MV-4-11 (cell line): Measurements from ENCODE around the gene TLR8.
"Not testable (repeated sequence)": the region's sequence is repeated elsewhere in the genome, so short reads cannot be mapped to it uniquely, and the experiment has no call there.

Experiments
- DNase-seq: peaks from one replicate; lab custom pipeline; 2025; lab: John Stamatoyannopoulos, UW

TLR8 gene

GRCh38 chrX:12898073-12898472 lies 8.3 kb upstream of the TLR8 start:
- no peak for DNase-seq

DNA sequence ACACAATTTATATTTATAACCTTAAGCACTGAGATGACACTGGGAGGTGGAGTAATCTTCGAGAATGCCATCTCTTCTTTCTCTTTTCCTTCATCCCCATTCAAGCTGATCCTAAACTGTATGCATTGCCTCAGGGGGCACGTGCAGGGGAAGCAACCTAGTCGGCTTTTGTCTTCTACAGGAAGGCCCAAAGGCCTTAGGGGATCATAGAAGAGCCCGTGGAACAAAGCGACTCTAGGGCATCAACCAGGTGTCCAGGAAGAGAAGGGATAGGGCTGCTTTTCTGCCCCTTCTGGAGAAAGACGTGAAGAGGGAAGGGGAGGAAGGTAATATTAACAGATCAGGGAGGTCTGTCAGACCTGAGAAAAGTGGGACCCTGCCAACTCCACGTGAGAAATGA lies 6.9 kb upstream of the TLR8 start:
- DNase-seq = no peak

- DNase-seq = peak; percentile 20
Measured at GRCh38 chrX:12901486-12901885, 4.9 kb upstream of the TLR8 start.

GRCh38 chrX:12903646-12904045 lies 2.8 kb upstream of the TLR8 start:
- no peak for DNase-seq

- DNase-seq = peak; percentile 71
Measured at GRCh38 chrX:12910423-12911121, 4.2 kb downstream of the TLR8 start.

GRCh38 chrX:12911122-12911470 lies 4.7 kb downstream of the TLR8 start:
- peak; percentile 37 for DNase-seq

DNA sequence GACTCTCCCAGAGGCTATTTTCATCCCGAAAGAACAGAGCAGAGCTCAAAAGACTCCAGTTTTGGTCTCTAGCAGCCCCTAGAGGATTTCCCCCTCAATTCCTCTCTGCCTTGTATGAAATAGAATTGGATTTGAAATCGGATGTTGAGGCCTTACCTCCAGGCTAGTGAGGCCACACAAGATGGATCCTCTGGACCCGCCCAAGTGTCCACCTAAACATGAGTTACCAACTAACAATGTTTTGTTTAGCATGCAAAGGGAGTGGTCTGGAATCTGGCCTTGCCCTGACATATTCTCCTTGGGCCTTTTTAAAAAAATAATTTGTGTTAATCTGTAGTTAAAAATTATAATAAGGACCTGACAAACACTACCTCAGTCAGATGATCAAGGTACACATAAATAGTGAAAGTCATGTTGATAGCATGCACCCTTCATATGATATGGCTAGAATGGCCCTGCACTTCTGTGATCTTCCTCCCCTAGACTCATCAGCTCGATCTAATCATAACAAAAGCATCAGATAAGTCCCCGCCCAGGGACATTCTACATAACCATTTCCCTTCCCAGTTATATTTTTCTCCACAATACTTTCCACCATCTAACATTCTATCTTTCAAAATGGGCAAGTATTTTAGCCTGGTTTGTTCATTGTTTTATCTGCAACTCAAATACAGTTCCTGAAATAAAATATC lies 6.5 kb downstream of the TLR8 start:
- no peak for DNase-seq

DNA sequence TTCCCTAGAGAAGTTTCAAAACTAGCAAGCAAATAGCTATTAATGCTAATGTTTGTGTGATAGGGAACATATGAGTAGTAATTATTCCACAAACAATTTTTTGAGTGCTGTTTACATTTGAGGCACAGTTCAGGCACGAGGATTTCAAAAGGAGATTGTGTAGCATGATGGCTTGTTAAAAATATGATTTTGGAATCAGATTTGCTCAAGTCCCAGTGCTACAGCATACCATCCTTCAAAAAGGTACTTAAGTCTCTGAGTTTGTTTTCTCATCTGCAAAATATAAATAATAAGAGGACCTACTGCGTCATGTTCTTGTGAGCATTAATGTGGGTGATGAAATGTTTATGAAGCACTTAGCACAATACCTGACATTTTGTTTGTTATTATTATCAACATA lies 11.3 kb downstream of the TLR8 start:
- no peak for DNase-seq

- DNase-seq = peak; percentile 42
Measured at GRCh38 chrX:12919051-12919450, 12.6 kb downstream of the TLR8 start.

- no peak for DNase-seq
Measured at GRCh38 chrX:12919620-12920019, 13.2 kb downstream of the TLR8 start.

- no peak for DNase-seq
Measured at GRCh38 chrX:12920990-12921389, 14.6 kb downstream of the TLR8 start.

GRCh38 chrX:12921886-12922598 lies 15.6 kb downstream of the TLR8 start:
- no peak for DNase-seq

DNA sequence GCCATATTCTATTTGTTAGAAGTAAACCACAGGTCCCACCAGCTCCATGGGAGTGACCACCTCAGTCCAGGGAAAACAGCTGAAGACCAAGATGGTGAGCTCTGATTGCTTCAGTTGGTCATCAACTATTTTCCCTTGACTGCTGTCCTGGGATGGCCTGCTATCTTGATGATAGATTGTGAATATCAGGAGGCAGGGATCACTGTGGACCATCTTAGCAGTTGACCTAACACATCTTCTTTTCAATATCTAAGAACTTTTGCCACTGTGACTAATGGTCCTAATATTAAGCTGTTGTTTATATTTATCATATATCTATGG lies 16.1 kb downstream of the TLR8 start:
- DNase-seq = no peak

DNA sequence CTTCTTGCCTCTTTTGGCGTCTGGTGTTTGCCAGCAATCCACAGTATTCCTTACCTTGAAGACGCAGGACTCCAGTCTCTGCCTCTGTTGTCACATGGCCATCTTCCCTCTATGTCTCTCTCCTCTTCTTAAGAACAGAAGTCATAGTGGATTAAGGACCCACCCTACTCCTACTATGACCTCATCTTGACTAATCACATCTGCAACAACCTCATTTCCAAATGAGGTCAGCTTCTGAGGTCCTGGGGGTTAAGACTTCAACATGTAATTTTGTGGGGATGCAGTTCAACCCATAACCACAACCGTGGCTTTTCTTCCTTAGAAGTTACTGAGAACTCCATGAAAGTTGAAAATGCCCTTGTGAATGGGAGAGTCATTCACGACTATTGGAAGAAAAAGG lies 23.3 kb downstream of the TLR8 start:
- peak; percentile 45 for DNase-seq

DNA sequence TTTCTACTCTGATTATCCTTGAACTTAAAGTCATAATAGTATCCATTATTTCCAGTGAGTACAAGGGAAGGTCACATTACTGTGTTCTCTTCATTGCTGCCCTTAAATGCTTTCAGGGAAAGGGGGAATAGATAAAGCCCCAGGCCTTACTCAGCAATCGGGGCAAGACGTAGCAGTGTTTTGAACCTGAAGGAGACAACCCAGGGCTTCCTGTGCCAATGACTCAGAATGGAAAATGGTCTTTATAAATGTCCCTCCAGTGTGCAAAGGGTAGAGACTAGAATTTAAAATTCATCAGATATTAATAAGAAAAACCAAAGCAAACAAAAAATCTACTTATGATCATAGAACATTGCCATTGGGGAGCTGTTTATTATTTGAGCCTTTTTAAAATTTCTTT lies 23.7 kb downstream of the TLR8 start:
- no peak for DNase-seq

- DNase-seq = no peak
Measured at GRCh38 chrX:12932244-12932643, 25.8 kb downstream of the TLR8 start.

- no peak for DNase-seq
Measured at GRCh38 chrX:12934850-12935249, 28.4 kb downstream of the TLR8 start.

- DNase-seq = no peak
Measured at GRCh38 chrX:12936947-12937346, 30.5 kb downstream of the TLR8 start.

DNA sequence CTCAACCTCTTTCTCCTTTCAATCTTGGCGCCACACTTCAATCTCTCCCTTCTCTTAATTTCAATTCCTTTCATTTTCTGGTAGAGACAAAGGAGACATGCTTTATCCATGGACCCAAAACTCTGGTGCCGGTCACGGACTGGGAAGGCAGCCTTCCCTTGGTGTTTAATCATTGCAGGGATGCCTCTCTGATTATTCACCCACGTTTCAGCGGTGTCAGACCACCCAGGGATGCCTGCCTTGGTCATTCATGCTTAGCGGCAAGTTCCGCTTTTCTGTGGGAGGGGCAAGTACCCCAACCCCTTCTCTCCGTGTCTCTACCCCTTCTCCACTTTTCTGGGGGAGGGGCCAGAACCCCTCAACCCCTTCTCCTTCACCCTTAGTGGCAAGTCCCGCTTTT lies 34.1 kb downstream of the TLR8 start:
- not testable (repeated sequence) for DNase-seq

DNA sequence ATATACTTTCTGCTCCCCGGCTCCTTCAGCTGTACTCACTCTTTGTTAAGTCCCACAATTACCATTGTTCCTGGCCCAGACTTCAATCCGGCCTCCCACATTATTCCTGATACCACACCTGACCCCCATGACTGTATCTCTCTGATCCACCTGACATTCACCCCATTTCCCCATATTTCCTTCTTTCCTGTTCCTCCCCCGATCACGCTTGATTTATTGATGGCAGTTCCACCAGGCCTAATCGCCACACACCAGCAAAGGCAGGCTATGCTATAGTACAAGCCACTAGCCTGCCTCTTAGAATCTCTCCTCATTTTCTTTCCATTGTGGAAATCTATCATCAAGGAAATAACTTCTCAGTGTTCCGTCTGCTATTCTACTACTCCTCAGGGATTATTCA lies 37.2 kb downstream of the TLR8 start:
- not testable (repeated sequence) for DNase-seq

- not testable (repeated sequence) for DNase-seq
Measured at GRCh38 chrX:12944452-12944851, 38.0 kb downstream of the TLR8 start.

DNA sequence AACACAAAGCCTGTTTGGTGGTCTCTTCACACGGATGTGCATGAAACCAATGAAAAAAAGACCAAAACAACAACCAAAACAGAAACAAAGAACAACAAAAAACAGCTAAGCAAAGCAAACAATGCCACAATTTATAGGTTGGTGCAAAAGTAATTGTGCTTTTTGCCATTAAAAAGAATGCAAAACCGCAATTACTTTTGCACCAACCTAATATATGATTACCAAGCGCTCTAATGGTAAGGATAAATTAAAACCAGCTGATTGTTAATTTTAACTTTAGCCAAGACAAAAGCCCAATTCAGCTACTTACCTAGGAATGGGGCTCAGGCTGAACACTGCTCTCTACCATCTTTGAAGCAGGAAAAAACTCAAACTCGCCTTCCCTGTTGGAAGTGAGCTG lies 39.1 kb downstream of the TLR8 start:
- DNase-seq = no peak

GRCh38 chrX:12946406-12946805 lies 40.0 kb downstream of the TLR8 start:
- no peak for DNase-seq
